ENCODE data around the gene TNFSF10.

DNA sequence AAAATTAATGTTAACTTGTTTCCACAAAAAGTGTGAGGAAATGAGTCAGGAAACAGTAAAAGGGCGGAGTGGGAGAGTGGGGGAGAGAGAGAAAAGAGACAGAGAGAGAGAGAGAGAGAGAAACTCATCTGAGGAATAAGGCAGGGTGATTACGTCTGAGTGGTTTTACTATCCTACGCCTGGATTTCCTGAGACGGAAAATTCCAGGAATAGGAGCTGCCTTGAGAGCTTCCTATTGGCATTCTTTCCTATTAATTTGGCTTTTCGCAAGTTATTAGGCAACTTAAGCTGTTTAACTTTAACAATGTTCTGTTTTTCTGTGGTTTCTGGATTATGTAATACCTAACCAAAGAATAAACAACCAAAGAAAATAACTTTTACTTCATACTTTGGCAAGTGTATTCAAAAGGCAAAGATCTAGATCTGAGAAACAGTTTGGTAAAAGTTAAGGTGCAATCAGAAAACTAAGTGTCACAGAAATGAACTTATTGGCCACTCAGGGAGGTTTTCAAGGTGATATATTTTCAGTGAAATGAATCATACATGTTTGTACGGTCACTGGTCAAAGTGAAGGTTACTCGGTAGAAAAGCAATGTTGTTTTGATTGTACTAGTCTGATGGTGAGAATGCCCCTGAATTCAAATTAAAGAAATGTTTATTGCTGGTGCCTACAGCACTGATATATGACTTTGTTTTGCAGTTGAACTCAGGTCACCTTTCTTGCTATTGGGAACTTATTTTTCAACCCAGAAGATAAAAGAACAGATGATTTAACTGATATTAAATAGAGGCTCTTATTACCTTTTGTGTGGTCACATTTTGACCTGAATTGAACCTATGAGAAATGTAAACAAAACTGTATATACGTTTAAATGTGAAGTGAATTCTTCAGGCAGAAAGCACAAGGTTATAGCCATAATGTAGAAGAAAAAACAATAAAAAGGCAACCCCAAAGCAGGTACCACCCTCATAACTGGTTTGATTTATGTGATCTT lies 39.9 kb upstream of the TNFSF10 start:
- TF ChIP-seq, protein P1, sequence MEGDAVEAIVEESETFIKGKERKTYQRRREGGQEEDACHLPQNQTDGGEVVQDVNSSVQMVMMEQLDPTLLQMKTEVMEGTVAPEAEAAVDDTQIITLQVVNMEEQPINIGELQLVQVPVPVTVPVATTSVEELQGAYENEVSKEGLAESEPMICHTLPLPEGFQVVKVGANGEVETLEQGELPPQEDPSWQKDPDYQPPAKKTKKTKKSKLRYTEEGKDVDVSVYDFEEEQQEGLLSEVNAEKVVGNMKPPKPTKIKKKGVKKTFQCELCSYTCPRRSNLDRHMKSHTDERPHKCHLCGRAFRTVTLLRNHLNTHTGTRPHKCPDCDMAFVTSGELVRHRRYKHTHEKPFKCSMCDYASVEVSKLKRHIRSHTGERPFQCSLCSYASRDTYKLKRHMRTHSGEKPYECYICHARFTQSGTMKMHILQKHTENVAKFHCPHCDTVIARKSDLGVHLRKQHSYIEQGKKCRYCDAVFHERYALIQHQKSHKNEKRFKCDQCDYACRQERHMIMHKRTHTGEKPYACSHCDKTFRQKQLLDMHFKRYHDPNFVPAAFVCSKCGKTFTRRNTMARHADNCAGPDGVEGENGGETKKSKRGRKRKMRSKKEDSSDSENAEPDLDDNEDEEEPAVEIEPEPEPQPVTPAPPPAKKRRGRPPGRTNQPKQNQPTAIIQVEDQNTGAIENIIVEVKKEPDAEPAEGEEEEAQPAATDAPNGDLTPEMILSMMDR (IDR thresholded peaks at IDR 0.05; ENCODE audit: low read depth, low read length) = no peak
- no peak for TF ChIP-seq EZH2phosphoT487 (IDR thresholded peaks at IDR 0.05; ENCODE audit: low read depth)
